Measurements from ENCODE around the gene TXNL4B. TPM values are rescaled to one million over a fixed set of nuclear protein-coding genes. Genes with fewer than 3 reads are reported as not detected.

Gene TXNL4B
- total RNA-seq, 1 experiment from 2014 or later = 7.7 TPM

DNA sequence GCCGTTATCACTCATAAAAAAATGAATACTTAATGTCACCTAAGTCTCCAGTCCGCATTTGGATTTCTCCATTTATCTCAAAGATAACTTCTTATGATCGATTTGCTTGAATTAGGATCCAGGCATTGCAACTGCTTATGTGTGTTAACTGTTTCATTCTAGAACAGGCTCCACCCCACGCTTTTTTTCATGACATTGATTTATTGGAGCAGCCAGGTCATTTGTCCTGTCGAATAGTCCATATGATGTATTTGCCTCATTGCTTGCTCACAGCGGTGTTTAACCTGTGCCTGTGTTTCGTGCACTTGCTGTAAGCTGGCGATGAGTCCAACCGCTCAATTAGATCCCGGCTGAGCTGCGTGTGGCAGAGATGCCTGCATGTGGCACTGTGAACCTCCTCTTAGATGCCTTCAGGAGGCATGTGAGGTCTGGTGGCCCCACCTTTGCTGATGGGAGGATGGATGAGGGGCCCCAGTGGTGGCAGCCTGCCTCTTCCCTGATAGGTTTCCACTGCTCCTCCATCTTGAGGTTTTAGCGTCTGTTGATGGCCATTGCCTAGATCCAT, 16.6 kb upstream of the TXNL4B start:
- in situ Hi-C loops (cut with HindIII; ENCODE audit: low pct_unique_long_range_greater_than_20kb, low sequenced_read_pairs) (no loop called here), intact Hi-C loops (cut with micrococcal nuclease; ENCODE audit: unreplicated experiment) (no loop called here)
- no peak for ATAC-seq
- Histone ChIP-seq H3K9me3 (ENCODE audit: control insufficient read depth, insufficient read depth, low read depth, low read length) (no peaks in the 10 kb centered on the region), H3K27ac (ENCODE audit: low read length) (no peak overlapping the region), H3K27me3 (ENCODE audit: control insufficient read depth, insufficient read depth, low read length) (no peaks in the 10 kb centered on the region), H3K4me3 (ENCODE audit: low read depth in 2 of 2, low read length in 2 of 2) (no peak overlapping the region), H3K4me1 (ENCODE audit: control insufficient read depth, insufficient read depth, low read length) (no peaks in the 10 kb centered on the region), H3K36me3 (ENCODE audit: control insufficient read depth, insufficient read depth, low read length) (peaks cover 4% of the 10 kb centered on the region)
- CTCF ChIA-PET = no interaction called here
- BruUV-seq (replicated peaks) = TSS peak; percentile 42
- TF ChIP-seq, protein P1, sequence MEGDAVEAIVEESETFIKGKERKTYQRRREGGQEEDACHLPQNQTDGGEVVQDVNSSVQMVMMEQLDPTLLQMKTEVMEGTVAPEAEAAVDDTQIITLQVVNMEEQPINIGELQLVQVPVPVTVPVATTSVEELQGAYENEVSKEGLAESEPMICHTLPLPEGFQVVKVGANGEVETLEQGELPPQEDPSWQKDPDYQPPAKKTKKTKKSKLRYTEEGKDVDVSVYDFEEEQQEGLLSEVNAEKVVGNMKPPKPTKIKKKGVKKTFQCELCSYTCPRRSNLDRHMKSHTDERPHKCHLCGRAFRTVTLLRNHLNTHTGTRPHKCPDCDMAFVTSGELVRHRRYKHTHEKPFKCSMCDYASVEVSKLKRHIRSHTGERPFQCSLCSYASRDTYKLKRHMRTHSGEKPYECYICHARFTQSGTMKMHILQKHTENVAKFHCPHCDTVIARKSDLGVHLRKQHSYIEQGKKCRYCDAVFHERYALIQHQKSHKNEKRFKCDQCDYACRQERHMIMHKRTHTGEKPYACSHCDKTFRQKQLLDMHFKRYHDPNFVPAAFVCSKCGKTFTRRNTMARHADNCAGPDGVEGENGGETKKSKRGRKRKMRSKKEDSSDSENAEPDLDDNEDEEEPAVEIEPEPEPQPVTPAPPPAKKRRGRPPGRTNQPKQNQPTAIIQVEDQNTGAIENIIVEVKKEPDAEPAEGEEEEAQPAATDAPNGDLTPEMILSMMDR (IDR thresholded peaks at IDR 0.05) = no peak
- TF ChIP-seq SIN3A (IDR thresholded peaks at IDR 0.05; ENCODE audit: borderline replicate concordance, insufficient read depth, low read depth, low read length) (no peak), TCF7L2 (IDR thresholded peaks at IDR 0.05; ENCODE audit: low read depth, low read length) (no peak), POLR2AphosphoS5 (IDR thresholded peaks at IDR 0.05; ENCODE audit: low read depth, low read length) (no peak)
- TF ChIP-seq, protein P2, sequence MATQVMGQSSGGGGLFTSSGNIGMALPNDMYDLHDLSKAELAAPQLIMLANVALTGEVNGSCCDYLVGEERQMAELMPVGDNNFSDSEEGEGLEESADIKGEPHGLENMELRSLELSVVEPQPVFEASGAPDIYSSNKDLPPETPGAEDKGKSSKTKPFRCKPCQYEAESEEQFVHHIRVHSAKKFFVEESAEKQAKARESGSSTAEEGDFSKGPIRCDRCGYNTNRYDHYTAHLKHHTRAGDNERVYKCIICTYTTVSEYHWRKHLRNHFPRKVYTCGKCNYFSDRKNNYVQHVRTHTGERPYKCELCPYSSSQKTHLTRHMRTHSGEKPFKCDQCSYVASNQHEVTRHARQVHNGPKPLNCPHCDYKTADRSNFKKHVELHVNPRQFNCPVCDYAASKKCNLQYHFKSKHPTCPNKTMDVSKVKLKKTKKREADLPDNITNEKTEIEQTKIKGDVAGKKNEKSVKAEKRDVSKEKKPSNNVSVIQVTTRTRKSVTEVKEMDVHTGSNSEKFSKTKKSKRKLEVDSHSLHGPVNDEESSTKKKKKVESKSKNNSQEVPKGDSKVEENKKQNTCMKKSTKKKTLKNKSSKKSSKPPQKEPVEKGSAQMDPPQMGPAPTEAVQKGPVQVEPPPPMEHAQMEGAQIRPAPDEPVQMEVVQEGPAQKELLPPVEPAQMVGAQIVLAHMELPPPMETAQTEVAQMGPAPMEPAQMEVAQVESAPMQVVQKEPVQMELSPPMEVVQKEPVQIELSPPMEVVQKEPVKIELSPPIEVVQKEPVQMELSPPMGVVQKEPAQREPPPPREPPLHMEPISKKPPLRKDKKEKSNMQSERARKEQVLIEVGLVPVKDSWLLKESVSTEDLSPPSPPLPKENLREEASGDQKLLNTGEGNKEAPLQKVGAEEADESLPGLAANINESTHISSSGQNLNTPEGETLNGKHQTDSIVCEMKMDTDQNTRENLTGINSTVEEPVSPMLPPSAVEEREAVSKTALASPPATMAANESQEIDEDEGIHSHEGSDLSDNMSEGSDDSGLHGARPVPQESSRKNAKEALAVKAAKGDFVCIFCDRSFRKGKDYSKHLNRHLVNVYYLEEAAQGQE (IDR thresholded peaks at IDR 0.05; ENCODE audit: insufficient read depth in 1 of 2, low read depth in 2 of 2, low read length in 1 of 2) = no peak
- no peak for DNase-seq (ENCODE audit: low read depth, low spot score)
- POLR2A ChIA-PET = no interaction called here

- Histone ChIP-seq H3K27ac (ENCODE audit: low read length) (no peak overlapping the region), H3K4me1 (ENCODE audit: control insufficient read depth, insufficient read depth, low read length) (no peaks in the 10 kb centered on the region), H3K27me3 (ENCODE audit: control insufficient read depth, insufficient read depth, low read length) (no peaks in the 10 kb centered on the region), H3K36me3 (ENCODE audit: control insufficient read depth, insufficient read depth, low read length) (peaks cover 4% of the 10 kb centered on the region), H3K9me3 (ENCODE audit: control insufficient read depth, insufficient read depth, low read depth, low read length) (no peaks in the 10 kb centered on the region), H3K4me3 (ENCODE audit: low read depth in 2 of 2, low read length in 2 of 2) (no peak overlapping the region)
- DNase-seq (ENCODE audit: low read depth, low spot score) (no peak), ATAC-seq (no peak)
- BruUV-seq (replicated peaks) = no TSS peak
- intact Hi-C loops (cut with micrococcal nuclease; ENCODE audit: unreplicated experiment) (no loop called here), in situ Hi-C loops (cut with HindIII; ENCODE audit: low pct_unique_long_range_greater_than_20kb, low sequenced_read_pairs) (no loop called here)
- TF ChIP-seq, protein P1 (IDR thresholded peaks at IDR 0.05) = no peak
- TF ChIP-seq POLR2AphosphoS5 (IDR thresholded peaks at IDR 0.05; ENCODE audit: low read depth, low read length) (no peak), SIN3A (IDR thresholded peaks at IDR 0.05; ENCODE audit: borderline replicate concordance, insufficient read depth, low read depth, low read length) (no peak), TCF7L2 (IDR thresholded peaks at IDR 0.05; ENCODE audit: low read depth, low read length) (no peak)
- TF ChIP-seq, protein P2 (IDR thresholded peaks at IDR 0.05; ENCODE audit: insufficient read depth in 1 of 2, low read depth in 2 of 2, low read length in 1 of 2) = no peak
- ChIA-PET POLR2A (no interaction called here), CTCF (no interaction called here)
Measured at GRCh38 chr16:72109300-72109699, 15.9 kb upstream of the TXNL4B start.

Measured in Panc1 (cell line).